ENCODE measurements around the gene CD44.
"Not testable (repeated sequence)": the region's sequence is repeated elsewhere in the genome, so short reads cannot be mapped to it uniquely, and the experiment has no call there.

The CD44 gene

DNA sequence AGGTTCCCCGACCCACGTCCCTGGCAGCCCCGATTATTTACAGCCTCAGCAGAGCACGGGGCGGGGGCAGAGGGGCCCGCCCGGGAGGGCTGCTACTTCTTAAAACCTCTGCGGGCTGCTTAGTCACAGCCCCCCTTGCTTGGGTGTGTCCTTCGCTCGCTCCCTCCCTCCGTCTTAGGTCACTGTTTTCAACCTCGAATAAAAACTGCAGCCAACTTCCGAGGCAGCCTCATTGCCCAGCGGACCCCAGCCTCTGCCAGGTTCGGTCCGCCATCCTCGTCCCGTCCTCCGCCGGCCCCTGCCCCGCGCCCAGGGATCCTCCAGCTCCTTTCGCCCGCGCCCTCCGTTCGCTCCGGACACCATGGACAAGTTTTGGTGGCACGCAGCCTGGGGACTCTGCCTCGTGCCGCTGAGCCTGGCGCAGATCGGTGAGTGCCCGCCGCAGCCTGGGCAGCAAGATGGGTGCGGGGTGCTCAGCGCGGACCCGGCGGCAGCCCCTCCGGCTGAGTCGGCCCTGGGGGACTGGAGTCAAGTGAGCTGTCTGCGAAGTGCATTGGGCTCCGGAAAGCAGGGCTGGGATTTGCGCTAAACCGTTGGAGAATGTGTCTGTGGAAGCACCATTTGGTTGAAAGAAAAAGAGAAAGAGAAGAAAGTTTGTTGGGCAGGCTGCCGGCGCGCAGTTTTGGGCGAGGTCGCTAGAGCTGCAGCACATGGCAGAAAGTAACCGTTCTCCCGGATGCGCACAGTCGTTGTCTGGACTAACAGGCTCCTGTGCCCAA lies at the start of gene CD44:
Gene CD44, plus strand, starts transcription at position 229 of the 779 bp plus-strand sequence. Its CDS starts 133 bp downstream, at position 362.
- Histone ChIP-seq H3K4me1 (ENCODE audit: insufficient read depth, low read length) (peaks cover 1% of the 10 kb centered on the region; the same call in 1 of the 2 replicates), H3K9ac (ENCODE audit: low read depth, low read length) (peak within 1 kb of the TSS; percentile 62; the same call in 1 of the 2 replicates), H3K27ac (ENCODE audit: low read length) (no peak within 1 kb of the TSS), H3K27me3 (ENCODE audit: insufficient read depth, low read length) (peaks cover 63% of the 10 kb centered on the region), H3K36me3 (ENCODE audit: insufficient read depth, low read depth, low read length) (no peaks in the 10 kb centered on the region), H3K9me3 (ENCODE audit: insufficient read depth, low read depth, low read length) (no peaks in the 10 kb centered on the region), H3K4me3 (ENCODE audit: low read length) (peak within 1 kb of the TSS; percentile 72)

DNA sequence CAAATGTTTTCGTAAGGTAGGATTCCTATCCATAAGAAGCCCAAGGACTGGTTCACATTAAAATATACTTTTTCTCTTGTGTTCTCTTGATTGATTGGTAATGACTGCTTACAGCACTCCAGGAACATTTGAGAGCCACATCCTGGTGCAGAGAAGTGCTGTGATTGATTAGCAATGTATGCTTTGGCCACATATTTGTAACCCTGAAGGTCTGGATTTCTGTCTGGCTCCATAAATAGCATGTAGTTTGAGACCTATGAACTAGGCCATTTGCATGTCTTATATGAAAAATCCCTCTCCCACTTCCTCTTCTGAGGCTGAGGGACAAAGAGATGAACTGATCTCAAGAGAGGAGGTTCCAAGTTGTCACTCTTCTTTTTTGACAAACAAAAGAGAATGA lies 49.3 kb upstream of the CD44 start:
- no peaks in the 10 kb centered on the region for H3K9me3 ChIP-seq (ENCODE audit: insufficient read depth, low read depth, low read length)

DNA sequence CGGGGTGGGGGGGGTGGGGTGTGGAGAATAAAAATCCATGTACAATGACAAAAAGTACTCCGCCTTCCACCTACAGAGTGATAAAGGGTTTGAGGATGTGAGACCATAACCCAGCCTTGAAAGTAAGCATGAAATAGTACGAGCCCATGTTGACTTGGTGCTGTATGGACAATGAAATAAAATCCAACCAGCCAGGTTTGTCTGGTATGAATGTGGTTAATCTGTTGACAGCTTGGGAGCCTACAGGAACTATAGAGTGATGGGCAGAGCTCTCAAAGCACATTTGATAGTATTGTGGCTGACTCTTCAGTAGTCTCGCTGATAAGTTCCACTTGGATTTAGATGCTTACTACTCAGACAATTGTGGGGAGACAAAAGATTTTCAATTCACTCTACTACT lies 48.8 kb upstream of the CD44 start:
- Histone ChIP-seq H3K36me3 (ENCODE audit: insufficient read depth, low read depth, low read length) (no peaks in the 10 kb centered on the region), H3K27ac (ENCODE audit: low read length) (no peak overlapping the region), H3K9me3 (ENCODE audit: insufficient read depth, low read depth, low read length) (no peaks in the 10 kb centered on the region), H3K4me1 (ENCODE audit: insufficient read depth, low read length) (no peaks in the 10 kb centered on the region), H3K4me3 (ENCODE audit: low read length) (no peak overlapping the region), H3K9ac (ENCODE audit: low read depth, low read length) (no peak overlapping the region), H3K27me3 (ENCODE audit: insufficient read depth, low read length) (no peaks in the 10 kb centered on the region)

More for the DNA sequence above, 49.3 kb upstream of the CD44 start:
- no peak overlapping the region for H3K9ac ChIP-seq (ENCODE audit: low read depth, low read length)
- H3K27me3 ChIP-seq (ENCODE audit: insufficient read depth, low read length) = no peaks in the 10 kb centered on the region
- no peaks in the 10 kb centered on the region for H3K36me3 ChIP-seq (ENCODE audit: insufficient read depth, low read depth, low read length)
- no peaks in the 10 kb centered on the region for H3K4me1 ChIP-seq (ENCODE audit: insufficient read depth, low read length)
- no peak overlapping the region for H3K4me3 ChIP-seq (ENCODE audit: low read length)
- H3K27ac ChIP-seq (ENCODE audit: low read length) = no peak overlapping the region

DNA sequence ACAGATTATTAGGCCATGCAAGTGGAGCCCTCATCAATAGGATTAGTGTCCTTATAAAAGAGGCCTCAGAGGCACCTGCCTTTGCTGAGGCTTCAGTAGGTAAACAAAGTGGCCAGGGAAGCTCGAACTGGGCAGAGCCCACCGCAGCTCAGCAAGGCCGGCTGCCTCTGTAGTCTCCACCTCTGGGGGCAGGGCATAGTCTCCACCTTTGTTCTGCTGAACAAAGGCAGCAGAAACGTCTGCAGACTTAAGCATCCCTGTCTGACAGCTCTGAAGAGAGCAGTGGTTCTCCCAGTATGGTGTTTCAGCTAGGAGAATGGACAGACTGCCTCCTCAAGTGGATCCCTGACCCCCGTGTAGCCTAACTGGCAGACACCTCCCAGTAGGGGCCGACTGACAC lies 48.0 kb upstream of the CD44 start:
- H3K4me1 ChIP-seq (ENCODE audit: insufficient read depth, low read length); H3K27me3 ChIP-seq (ENCODE audit: insufficient read depth, low read length); H3K27ac ChIP-seq (ENCODE audit: low read length): not testable (repeated sequence)

DNA sequence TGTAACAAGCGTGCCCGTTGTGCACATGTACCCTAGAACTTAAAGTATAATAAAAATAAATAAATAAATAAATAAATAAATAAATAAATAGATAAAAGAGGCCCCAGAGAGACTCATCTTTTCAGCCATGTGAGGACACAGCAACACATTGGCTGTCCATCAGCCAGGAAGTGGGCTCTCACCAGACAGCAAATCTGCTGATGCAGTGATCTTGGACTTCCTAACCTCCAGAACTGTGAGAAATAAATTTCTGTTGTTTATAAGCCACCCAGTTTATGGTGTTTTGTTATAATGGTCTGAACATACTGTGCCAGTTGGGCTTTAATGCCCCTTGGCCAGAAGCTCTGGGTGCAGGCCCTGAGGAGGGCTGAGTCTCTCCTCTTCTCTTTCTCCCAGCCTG lies 42.2 kb upstream of the CD44 start:
- no peaks in the 10 kb centered on the region for H3K36me3 ChIP-seq (ENCODE audit: insufficient read depth, low read depth, low read length)
- no peak overlapping the region for H3K9ac ChIP-seq (ENCODE audit: low read depth, low read length)
- no peak overlapping the region for H3K4me3 ChIP-seq (ENCODE audit: low read length)
- no peaks in the 10 kb centered on the region for H3K4me1 ChIP-seq (ENCODE audit: insufficient read depth, low read length)
- no peaks in the 10 kb centered on the region for H3K9me3 ChIP-seq (ENCODE audit: insufficient read depth, low read depth, low read length)
- no peaks in the 10 kb centered on the region for H3K27me3 ChIP-seq (ENCODE audit: insufficient read depth, low read length)
- H3K27ac ChIP-seq (ENCODE audit: low read length) = no peak overlapping the region

More for the DNA sequence above, 48.0 kb upstream of the CD44 start:
- H3K4me3 ChIP-seq (ENCODE audit: low read length); H3K36me3 ChIP-seq (ENCODE audit: insufficient read depth, low read depth, low read length); H3K9ac ChIP-seq (ENCODE audit: low read depth, low read length); H3K9me3 ChIP-seq (ENCODE audit: insufficient read depth, low read depth, low read length): not testable (repeated sequence)

DNA sequence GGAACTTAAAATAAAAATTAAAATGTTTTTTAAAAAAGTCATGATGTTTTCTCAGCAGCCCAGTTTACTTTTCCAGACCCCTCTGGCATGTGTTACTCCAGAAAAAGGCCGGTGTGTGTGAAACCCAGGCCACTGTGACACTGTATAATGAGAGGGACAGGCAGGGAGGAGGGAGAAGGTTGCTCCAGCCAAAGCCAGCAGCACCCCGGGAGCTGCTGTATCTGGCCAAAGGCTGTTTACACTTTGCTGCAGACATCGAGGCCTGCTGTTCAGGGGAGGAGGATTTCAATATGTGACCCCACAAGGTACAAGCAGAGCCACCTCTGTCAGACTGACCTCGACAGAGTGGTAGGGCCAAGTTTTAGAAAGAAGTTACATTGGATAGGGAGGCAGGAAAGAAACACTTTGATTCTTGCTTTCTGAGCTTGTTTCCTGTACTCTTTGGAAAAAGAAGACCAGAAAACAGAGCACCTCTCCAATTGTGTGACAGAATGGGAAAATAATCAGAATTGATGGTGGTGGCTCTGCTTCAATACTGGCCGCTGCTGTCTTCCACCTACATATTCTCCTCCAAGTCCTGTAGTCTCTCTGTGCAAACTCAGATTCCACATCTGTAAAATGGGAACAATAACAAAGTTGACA lies 41.0 kb upstream of the CD44 start:
- Histone ChIP-seq H3K27ac (ENCODE audit: low read length) (no peak overlapping the region), H3K4me1 (ENCODE audit: insufficient read depth, low read length) (no peaks in the 10 kb centered on the region), H3K9me3 (ENCODE audit: insufficient read depth, low read depth, low read length) (no peaks in the 10 kb centered on the region), H3K4me3 (ENCODE audit: low read length) (no peak overlapping the region), H3K9ac (ENCODE audit: low read depth, low read length) (no peak overlapping the region), H3K27me3 (ENCODE audit: insufficient read depth, low read length) (no peaks in the 10 kb centered on the region), H3K36me3 (ENCODE audit: insufficient read depth, low read depth, low read length) (no peaks in the 10 kb centered on the region)

DNA sequence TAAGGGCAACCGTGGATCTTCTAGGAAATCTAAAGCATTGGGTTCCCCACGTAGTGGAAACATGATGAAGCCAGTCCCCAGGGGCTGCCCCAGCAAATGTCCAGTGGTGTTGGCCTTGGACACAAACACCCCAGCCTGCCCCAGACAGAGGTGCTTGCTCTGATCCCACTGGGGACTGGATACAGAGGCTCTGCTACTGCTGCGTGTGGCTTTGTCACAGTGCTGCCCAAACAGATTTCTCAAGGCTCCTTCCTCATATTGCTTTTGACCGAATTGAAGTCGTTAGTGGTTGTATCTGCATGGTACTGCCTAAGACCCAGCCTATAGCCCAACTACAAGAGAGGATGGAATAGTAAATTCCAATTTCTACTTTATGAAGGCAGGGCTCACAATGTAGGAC lies 40.1 kb upstream of the CD44 start:
- Histone ChIP-seq H3K4me3 (ENCODE audit: low read length) (no peak overlapping the region), H3K27me3 (ENCODE audit: insufficient read depth, low read length) (no peaks in the 10 kb centered on the region), H3K9me3 (ENCODE audit: insufficient read depth, low read depth, low read length) (no peaks in the 10 kb centered on the region), H3K36me3 (ENCODE audit: insufficient read depth, low read depth, low read length) (no peaks in the 10 kb centered on the region), H3K9ac (ENCODE audit: low read depth, low read length) (no peak overlapping the region), H3K27ac (ENCODE audit: low read length) (no peak overlapping the region), H3K4me1 (ENCODE audit: insufficient read depth, low read length) (no peaks in the 10 kb centered on the region)

DNA sequence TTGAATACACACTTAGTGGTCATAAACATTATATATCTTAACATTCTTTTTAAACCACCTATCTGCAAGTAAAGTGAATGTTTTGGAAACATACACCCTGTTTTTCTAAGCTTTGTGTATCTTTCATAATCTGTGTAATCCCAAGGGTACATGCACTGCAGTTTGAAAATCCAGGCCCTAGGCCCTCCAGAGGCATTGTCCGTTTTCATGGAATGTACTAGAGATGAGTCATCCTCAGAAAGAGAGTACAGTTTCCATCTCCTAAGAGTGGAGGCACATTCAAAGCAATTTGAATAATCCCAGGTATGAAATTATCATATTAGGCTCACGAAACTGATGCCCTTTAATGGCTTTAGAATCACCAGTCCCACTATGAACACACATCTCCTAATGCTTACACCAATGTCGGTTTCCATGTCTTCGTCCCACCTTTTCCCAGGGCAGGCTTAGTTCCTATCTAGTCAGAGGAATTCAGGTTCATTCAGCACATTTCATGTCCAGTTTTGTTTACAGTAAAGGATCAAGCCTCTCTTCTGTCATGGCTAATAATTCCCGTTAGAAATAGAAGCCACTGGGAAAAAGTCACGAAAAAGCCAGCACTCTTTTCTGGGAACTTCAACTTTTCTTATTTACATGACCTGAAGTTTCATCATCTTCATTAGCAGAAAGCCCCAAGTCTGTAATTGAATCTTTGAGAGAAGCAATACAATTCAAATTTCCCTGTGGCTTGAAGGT lies 39.5 kb upstream of the CD44 start:
- Histone ChIP-seq H3K4me1 (ENCODE audit: insufficient read depth, low read length) (no peaks in the 10 kb centered on the region), H3K4me3 (ENCODE audit: low read length) (no peak overlapping the region), H3K27ac (ENCODE audit: low read length) (no peak overlapping the region), H3K36me3 (ENCODE audit: insufficient read depth, low read depth, low read length) (no peaks in the 10 kb centered on the region), H3K27me3 (ENCODE audit: insufficient read depth, low read length) (no peaks in the 10 kb centered on the region), H3K9me3 (ENCODE audit: insufficient read depth, low read depth, low read length) (no peaks in the 10 kb centered on the region), H3K9ac (ENCODE audit: low read depth, low read length) (no peak overlapping the region)

DNA sequence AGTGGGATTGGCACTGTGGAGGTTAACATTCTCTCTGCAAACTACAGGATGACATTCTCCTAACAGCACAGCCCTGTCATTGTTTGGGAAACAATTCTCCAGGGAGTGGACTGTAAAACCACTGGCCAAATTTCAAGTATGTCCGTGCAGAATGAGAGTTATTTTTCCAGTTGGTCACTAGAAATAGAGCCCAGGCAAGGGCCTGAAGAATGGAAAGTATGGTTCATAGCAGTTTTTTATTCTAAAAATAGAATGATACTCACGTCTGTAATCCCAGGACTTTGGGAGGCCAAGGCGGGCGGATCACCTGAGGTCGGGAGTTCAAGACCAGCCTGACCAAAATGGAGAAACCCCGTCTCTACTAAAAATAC lies 39.0 kb upstream of the CD44 start:
- no peaks in the 10 kb centered on the region for H3K36me3 ChIP-seq (ENCODE audit: insufficient read depth, low read depth, low read length)
- no peak overlapping the region for H3K27ac ChIP-seq (ENCODE audit: low read length)
- H3K4me1 ChIP-seq (ENCODE audit: insufficient read depth, low read length) = no peaks in the 10 kb centered on the region
- no peaks in the 10 kb centered on the region for H3K27me3 ChIP-seq (ENCODE audit: insufficient read depth, low read length)
- no peak overlapping the region for H3K4me3 ChIP-seq (ENCODE audit: low read length)
- H3K9ac ChIP-seq (ENCODE audit: low read depth, low read length) = no peak overlapping the region
- H3K9me3 ChIP-seq (ENCODE audit: insufficient read depth, low read depth, low read length) = no peaks in the 10 kb centered on the region

DNA sequence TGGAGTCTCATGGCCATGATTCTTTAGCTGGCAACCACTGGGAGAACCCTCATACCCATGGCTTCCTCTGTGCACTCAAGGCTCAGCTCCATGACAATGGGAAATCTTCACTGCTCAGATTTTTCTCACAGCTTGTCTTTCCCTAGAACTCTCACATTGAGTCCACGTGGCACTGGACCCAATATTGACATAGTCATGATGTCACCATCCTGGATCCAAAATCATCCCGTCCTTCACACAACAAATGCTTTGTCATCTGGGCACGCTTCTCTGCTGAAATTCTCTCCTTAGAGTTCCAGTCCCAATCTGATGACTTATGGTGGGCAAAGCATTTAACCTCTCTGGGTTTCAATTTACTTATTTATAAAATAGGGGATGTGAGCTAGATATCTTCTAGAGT lies 37.7 kb upstream of the CD44 start:
- Histone ChIP-seq H3K27ac (ENCODE audit: low read length) (no peak overlapping the region), H3K9ac (ENCODE audit: low read depth, low read length) (no peak overlapping the region), H3K4me3 (ENCODE audit: low read length) (no peak overlapping the region), H3K36me3 (ENCODE audit: insufficient read depth, low read depth, low read length) (no peaks in the 10 kb centered on the region), H3K9me3 (ENCODE audit: insufficient read depth, low read depth, low read length) (no peaks in the 10 kb centered on the region), H3K27me3 (ENCODE audit: insufficient read depth, low read length) (no peaks in the 10 kb centered on the region), H3K4me1 (ENCODE audit: insufficient read depth, low read length) (no peaks in the 10 kb centered on the region)

DNA sequence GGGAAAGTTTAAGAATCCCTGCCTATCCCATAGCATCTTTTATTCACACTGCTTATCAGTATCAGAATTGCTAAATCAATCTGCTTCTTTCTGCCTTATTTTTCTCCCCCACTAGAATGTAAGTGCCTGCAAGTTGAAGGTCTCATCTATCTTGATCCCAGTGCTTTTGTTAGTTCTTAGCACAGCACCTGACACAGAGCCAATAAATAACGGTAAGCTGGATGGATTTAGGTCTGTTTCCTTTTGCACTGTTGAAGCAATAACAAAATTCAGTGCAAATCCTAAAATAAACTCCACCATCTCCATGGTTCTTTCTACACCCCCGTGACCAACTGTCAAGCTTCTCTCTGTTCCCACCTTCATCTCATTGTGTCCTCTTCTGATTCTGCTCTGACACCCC lies 36.7 kb upstream of the CD44 start:
- Histone ChIP-seq H3K9ac (ENCODE audit: low read depth, low read length) (no peak overlapping the region), H3K4me3 (ENCODE audit: low read length) (no peak overlapping the region), H3K36me3 (ENCODE audit: insufficient read depth, low read depth, low read length) (no peaks in the 10 kb centered on the region), H3K27ac (ENCODE audit: low read length) (no peak overlapping the region), H3K4me1 (ENCODE audit: insufficient read depth, low read length) (no peaks in the 10 kb centered on the region), H3K9me3 (ENCODE audit: insufficient read depth, low read depth, low read length) (no peaks in the 10 kb centered on the region), H3K27me3 (ENCODE audit: insufficient read depth, low read length) (no peaks in the 10 kb centered on the region)

Measured in iPS-20b (cell line).